ENCODE data around the gene RABIF.

The RABIF gene

GRCh38 chr1:202871367-202871766, 17.6 kb downstream of the RABIF start:
- DNase-seq = no peak

- no peak for DNase-seq
These were observed 26.0 kb downstream of the RABIF start for GRCh38 chr1:202862679-202863560.

GRCh38 chr1:202861420-202862132, 27.4 kb downstream of the RABIF start:
- peak; percentile 76 for DNase-seq

- peak; percentile 8 for DNase-seq
These were observed 28.1 kb downstream of the RABIF start for GRCh38 chr1:202860744-202861419.

DNA sequence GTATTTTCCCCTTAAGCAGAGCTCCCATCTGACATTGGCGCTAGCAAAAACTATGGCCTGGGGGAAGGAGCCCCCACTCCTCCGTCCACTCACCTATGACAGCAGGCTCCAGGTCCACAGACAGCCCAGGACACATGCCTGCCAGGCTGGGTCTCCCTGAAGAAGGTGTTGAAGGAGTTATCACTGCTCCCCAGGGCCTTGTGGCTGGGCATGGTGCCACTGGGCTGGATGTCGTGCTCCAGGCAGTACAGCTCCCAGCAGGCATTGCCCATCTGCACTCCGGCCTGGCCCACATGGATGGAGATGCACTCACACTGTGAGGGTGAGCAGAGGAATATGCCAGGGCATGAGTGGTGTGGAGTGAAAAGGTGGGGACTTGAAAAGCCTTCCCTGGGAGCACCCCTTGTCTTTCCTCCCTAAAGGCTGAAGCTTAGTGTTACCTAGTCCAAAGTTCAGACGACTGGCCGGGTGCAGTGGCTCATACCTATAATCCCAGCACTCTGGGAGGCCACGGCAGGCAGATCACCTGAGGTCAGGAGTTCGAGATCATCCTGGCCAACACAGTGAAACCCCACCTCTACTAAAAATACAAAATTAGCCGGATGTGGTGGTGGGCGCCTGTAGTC, 30.0 kb downstream of the RABIF start:
- DNase-seq = no peak

GRCh38 chr1:202858331-202858730, 30.6 kb downstream of the RABIF start:
- no peak for DNase-seq

- no peak for DNase-seq
These were observed 31.8 kb downstream of the RABIF start for GRCh38 chr1:202857136-202857610.

DNA sequence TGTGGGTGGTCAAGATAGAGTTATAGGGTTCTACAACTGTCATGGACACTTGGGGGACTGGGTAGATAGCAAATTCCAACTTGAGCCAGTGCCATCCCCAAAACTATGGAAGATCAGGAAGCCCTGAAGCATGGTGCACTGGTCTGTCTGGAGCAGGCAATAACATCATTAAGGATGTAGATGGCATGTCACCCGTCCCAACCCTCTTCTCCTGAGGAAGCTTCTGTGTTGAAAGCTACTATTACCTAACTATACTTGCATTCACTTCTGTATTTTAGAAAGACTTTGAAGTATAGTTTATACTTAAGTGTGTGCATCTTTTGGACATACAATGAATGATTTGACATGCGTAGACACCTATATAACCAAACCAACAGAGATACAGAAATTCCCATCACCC, 32.9 kb downstream of the RABIF start:
- DNase-seq = no peak

DNA sequence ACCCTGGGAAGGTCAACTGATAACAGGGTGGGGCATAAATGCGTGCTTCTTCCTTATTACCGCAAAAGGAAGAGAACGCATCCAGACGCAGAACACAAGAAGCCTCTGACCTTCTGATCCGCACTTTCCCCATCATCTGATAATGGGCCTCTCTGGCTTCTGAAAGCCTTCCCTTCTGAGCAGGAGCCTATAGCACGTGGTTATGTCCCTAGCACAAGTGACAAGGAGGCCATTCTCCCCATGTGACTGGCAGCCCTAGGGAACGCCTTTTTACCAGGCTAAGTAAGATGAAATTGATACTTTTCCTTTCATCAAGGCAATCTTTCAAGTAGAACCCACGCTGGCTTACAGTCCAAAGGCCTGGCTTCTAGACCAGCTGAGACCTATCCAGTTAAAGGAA, 34.2 kb downstream of the RABIF start:
- DNase-seq = no peak

- DNase-seq = peak; percentile 3
These were observed 36.6 kb downstream of the RABIF start for GRCh38 chr1:202852163-202852904.

- DNase-seq = no peak
These were observed 38.2 kb downstream of the RABIF start for GRCh38 chr1:202850593-202851362.

- DNase-seq = no peak
These were observed 40.8 kb downstream of the RABIF start for GRCh38 chr1:202848191-202848542.

- no peak for DNase-seq
These were observed 44.0 kb downstream of the RABIF start for GRCh38 chr1:202844935-202845334.

GRCh38 chr1:202844259-202844658, 44.7 kb downstream of the RABIF start:
- DNase-seq = no peak

DNA sequence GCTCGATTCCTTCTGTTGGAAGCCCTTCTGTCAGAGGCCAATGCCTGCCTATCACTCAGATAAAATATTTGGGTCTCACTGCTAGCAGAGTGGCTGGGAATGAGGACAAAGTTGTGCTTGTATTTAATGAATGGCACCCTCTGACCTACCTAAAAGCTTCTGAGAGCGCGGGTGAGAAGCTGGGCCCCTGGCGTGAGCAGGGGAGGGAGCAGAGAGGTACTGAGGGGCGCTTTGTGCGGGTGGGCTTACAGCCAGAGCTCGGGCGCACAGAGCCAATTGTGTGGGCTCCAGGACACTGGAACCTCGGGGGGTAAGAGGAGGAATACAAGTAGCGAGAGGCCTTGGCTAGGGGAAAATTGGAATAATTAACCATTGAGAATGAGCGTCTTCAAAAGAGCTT, 45.9 kb downstream of the RABIF start:
- no peak for DNase-seq

GRCh38 chr1:202837746-202838262, 51.1 kb downstream of the RABIF start:
- no peak for DNase-seq

GRCh38 chr1:202836623-202837403, 52.1 kb downstream of the RABIF start:
- no peak for DNase-seq

DNA sequence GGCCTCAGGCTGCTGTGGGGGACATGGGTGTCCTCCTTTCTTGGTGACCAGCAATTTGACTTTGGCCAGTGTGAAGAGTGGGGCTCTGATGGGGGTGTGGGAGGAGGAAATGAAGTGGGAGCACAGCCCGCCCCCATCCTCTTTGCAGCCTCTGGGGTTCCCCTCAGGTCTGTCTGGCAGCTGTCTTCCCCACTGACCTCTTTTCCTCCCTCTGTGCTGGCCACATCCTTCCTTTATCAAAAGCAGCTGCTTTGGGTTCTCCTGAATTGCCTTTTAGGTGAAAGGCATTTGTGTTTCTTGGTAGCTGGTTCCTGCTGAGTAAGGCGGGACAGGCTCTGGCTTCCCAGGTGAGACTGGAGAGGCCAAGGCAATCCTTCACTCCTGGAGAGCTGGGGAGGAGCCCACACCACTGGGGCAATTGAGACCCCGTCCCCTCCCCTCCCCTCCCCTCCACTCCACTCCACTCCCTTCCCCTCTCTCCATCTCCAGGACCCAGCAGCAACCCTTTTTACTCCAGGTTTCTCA, 53.3 kb downstream of the RABIF start:
- DNase-seq = no peak

- no peak for DNase-seq
These were observed 54.0 kb downstream of the RABIF start for GRCh38 chr1:202834771-202835547.
